IMR-90 (cell line): ENCODE measurements around the gene HNRNPUL1.

Experiments used
- BHLHE40 ChIP-seq: fragments of 150-350 bp; IDR thresholded peaks from 2 replicates; pipeline ENCODE4 v1.6.1; 2016; ENCODE audit warnings: mild to moderate bottlenecking, low read depth, low read length
- CEBPB ChIP-seq: IDR thresholded peaks from 2 replicates; pipeline ENCODE4 v1.6.1; 2012; ENCODE audit warnings: low read depth, low read length, improper control_type of control experiment
- CHD1 ChIP-seq: IDR thresholded peaks from 2 replicates; pipeline ENCODE4 v1.6.1; 2012; ENCODE audit warnings: low read depth, low read length, improper control_type of control experiment
- MAZ ChIP-seq: IDR thresholded peaks from 2 replicates; pipeline ENCODE4 v1.6.1; 2012; ENCODE audit warnings: low read depth, mild to moderate bottlenecking, low read length, improper control_type of control experiment, moderate library complexity, borderline replicate concordance
- MXI1 ChIP-seq: IDR thresholded peaks from 2 replicates; pipeline ENCODE4 v1.6.1; 2012; ENCODE audit warnings: low read depth, mild to moderate bottlenecking, low read length, moderate library complexity, borderline replicate concordance
- POLR2A ChIP-seq: IDR thresholded peaks from 2 replicates; pipeline ENCODE4 v1.6.1; 2012; ENCODE audit warnings: mild to moderate bottlenecking, low read depth, low read length
- RAD21 ChIP-seq: IDR thresholded peaks from 2 replicates; pipeline ENCODE4 v1.6.1; 2012; ENCODE audit warnings: low read length, improper control_type of control experiment
- RCOR1 ChIP-seq: IDR thresholded peaks from 2 replicates; pipeline ENCODE4 v1.6.1; 2012; ENCODE audit warnings: mild to moderate bottlenecking, low read length, improper control_type of control experiment; ENCODE audit not compliant: insufficient replicate concordance
- RFX5 ChIP-seq: IDR thresholded peaks from 2 replicates; pipeline ENCODE4 v1.8.0; 2012; ENCODE audit warnings: low read depth, mild to moderate bottlenecking, low read length, moderate library complexity
- SMC3 ChIP-seq: fragments of 150-350 bp; IDR thresholded peaks from 2 replicates; pipeline ENCODE4 v1.6.1; 2016; ENCODE audit warnings: low read depth, mild to moderate bottlenecking, antibody characterized with exemption, low read length, moderate library complexity
- TF ChIP-seq, protein P1 (sequence below): conservative IDR thresholded peaks from 2 replicates; pipeline ENCODE4 v1.5.1; 2012; ENCODE audit warnings: mild to moderate bottlenecking, low read depth, low read length, improper control_type of control experiment
- TF ChIP-seq, protein P2 (sequence below): fragments of 150-350 bp; IDR thresholded peaks from 2 replicates; pipeline ENCODE4 v1.6.1; 2017; ENCODE audit warnings: mild to moderate bottlenecking, antibody characterized with exemption, low read length, low read depth
- TF ChIP-seq, protein P3 (sequence below): fragments of 150-350 bp; IDR thresholded peaks from 2 replicates; pipeline ENCODE4 v1.6.1; 2016; ENCODE audit warnings: low read depth, mild to moderate bottlenecking, low read length, moderate library complexity, borderline replicate concordance

DNA sequence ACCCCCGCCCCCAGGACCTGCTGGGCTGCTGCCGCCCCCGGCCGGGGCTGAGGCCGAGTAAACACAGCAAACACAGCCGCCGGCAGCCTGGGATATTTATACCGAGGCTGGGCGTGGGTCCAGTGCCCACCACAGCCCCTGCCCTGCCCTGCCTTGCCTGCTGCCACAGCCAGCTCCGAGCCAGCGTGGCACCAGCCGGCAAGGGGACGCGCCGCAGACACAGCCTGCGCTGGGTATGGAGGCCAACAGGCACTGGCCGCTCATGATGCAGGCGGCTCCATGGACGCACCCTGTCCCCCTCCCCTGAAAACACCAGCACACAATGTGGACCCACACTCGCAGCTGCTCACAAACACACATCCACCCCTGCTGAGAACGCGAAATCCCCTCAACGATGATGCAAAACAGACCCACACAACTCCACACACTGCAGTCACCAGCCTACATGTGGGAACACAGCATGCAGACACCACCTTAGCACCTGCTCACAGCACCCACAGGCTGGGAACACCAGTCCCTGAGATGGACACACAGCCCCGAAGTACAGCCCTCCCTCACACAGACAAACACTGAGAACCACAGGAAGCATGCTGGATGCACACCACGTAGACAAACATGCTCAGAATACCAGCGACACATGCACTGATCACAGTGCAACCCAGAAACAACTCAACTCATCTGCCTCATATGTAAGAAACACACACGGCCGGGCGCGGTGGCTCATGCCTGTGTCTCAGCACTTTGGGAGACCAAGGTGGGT is 62.0 kb downstream of the HNRNPUL1 start:
- TF ChIP-seq, protein P1, sequence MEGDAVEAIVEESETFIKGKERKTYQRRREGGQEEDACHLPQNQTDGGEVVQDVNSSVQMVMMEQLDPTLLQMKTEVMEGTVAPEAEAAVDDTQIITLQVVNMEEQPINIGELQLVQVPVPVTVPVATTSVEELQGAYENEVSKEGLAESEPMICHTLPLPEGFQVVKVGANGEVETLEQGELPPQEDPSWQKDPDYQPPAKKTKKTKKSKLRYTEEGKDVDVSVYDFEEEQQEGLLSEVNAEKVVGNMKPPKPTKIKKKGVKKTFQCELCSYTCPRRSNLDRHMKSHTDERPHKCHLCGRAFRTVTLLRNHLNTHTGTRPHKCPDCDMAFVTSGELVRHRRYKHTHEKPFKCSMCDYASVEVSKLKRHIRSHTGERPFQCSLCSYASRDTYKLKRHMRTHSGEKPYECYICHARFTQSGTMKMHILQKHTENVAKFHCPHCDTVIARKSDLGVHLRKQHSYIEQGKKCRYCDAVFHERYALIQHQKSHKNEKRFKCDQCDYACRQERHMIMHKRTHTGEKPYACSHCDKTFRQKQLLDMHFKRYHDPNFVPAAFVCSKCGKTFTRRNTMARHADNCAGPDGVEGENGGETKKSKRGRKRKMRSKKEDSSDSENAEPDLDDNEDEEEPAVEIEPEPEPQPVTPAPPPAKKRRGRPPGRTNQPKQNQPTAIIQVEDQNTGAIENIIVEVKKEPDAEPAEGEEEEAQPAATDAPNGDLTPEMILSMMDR: no peak
- TF ChIP-seq RFX5 (no peak), RCOR1 (no peak), SMC3 (no peak), POLR2A (no peak; the same call in 1 of the 2 replicates), CEBPB (0 out of 2 replicates have a peak, but pooled peaks have one; percentile 5), MAZ (no peak), CHD1 (no peak), RAD21 (no peak), MXI1 (no peak), BHLHE40 (no peak)
- TF ChIP-seq, protein P2, sequence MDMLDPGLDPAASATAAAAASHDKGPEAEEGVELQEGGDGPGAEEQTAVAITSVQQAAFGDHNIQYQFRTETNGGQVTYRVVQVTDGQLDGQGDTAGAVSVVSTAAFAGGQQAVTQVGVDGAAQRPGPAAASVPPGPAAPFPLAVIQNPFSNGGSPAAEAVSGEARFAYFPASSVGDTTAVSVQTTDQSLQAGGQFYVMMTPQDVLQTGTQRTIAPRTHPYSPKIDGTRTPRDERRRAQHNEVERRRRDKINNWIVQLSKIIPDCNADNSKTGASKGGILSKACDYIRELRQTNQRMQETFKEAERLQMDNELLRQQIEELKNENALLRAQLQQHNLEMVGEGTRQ: no peak
- TF ChIP-seq, protein P3, sequence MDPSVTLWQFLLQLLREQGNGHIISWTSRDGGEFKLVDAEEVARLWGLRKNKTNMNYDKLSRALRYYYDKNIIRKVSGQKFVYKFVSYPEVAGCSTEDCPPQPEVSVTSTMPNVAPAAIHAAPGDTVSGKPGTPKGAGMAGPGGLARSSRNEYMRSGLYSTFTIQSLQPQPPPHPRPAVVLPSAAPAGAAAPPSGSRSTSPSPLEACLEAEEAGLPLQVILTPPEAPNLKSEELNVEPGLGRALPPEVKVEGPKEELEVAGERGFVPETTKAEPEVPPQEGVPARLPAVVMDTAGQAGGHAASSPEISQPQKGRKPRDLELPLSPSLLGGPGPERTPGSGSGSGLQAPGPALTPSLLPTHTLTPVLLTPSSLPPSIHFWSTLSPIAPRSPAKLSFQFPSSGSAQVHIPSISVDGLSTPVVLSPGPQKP: no peak
